ENCODE measurements around the gene SLC41A2.

The SLC41A2 gene

DNA sequence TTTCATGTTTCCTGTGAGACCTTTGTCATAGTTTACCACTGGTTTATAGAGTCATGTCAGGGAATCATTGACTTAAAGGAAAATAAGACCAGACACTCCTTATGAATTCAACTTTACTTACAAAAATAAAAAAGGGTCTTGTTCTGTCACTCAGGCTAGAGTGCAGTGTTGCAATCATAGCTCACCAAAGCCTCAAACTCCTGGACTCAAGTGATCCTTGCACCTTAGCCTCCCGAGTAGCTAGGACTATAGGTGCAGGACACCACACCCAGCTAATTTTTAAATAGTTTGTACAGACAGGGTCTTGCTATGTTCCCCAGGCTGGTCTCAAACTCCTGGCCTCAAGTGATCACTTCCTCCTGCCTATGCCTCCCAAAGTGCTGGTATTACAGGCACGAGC is 19.0 kb downstream of the SLC41A2 start:
- Histone ChIP-seq H3K4me3 (ENCODE audit: insufficient read length, low read depth) (no peak overlapping the region), H3K27me3 (ENCODE audit: insufficient read depth, insufficient read length) (no peaks in the 10 kb centered on the region), H3K9ac (ENCODE audit: insufficient read length, low read depth) (no peak overlapping the region), H3K36me3 (ENCODE audit: insufficient read depth, insufficient read length, low read length) (no peaks in the 10 kb centered on the region), H3K4me1 (ENCODE audit: insufficient read depth, insufficient read length) (no peaks in the 10 kb centered on the region), H3K9me3 (ENCODE audit: insufficient read depth, low read length) (peaks cover 15% of the 10 kb centered on the region)
- TF ChIP-seq ZNF274 (IDR thresholded peaks at IDR 0.05; ENCODE audit: low read depth, low read length) (no peak), SUZ12 (IDR thresholded peaks at IDR 0.05; ENCODE audit: extremely low read depth, insufficient read depth, insufficient read length) (no peak), YY1 (IDR thresholded peaks at IDR 0.05; ENCODE audit: insufficient read depth, insufficient read length) (no peak)
- DNase-seq (ENCODE audit: low read depth, low spot score): no peak

- Histone ChIP-seq H3K9me3 (ENCODE audit: insufficient read depth, low read length) (peaks cover 8% of the 10 kb centered on the region; the same call in 1 of the 2 replicates), H3K4me3 (ENCODE audit: insufficient read length, low read depth) (no peak overlapping the region), H3K4me1 (ENCODE audit: insufficient read depth, insufficient read length) (no peaks in the 10 kb centered on the region), H3K27me3 (ENCODE audit: insufficient read depth, insufficient read length) (no peaks in the 10 kb centered on the region), H3K9ac (ENCODE audit: insufficient read length, low read depth) (no peak overlapping the region), H3K36me3 (ENCODE audit: insufficient read depth, insufficient read length, low read length) (no peaks in the 10 kb centered on the region)
- no peak for TF ChIP-seq YY1 (IDR thresholded peaks at IDR 0.05; ENCODE audit: insufficient read depth, insufficient read length)
- TF ChIP-seq ZNF274 (IDR thresholded peaks at IDR 0.05; ENCODE audit: low read depth, low read length): no peak
- TF ChIP-seq SUZ12 (IDR thresholded peaks at IDR 0.05; ENCODE audit: extremely low read depth, insufficient read depth, insufficient read length): no peak
- DNase-seq (ENCODE audit: low read depth, low spot score): no peak
Measured at GRCh38 chr12:104938371-104938770, 19.7 kb downstream of the SLC41A2 start.

DNA sequence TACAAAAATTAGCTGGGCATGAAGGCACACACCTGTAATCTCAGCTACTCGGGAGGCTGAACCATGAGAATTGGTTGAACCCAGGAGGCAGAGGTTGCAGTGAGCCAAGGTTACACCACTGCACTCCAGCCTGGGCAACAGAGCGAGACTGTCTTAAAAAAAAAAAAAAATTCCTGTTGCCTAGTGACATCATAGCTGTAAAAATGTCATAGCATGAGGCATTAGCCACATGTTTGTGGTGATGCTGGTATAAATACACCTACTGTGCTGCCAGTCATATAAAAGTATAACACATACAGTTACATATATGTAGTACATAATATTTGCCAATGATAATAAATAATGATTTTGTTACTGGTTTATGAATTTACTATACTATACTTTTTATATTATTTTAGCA is 22.2 kb downstream of the SLC41A2 start:
- Histone ChIP-seq H3K9ac (ENCODE audit: insufficient read length, low read depth) (no peak overlapping the region), H3K4me3 (ENCODE audit: insufficient read length, low read depth) (no peak overlapping the region), H3K27me3 (ENCODE audit: insufficient read depth, insufficient read length) (no peaks in the 10 kb centered on the region), H3K9me3 (ENCODE audit: insufficient read depth, low read length) (no peaks in the 10 kb centered on the region), H3K4me1 (ENCODE audit: insufficient read depth, insufficient read length) (no peaks in the 10 kb centered on the region), H3K36me3 (ENCODE audit: insufficient read depth, insufficient read length, low read length) (no peaks in the 10 kb centered on the region)
- no peak for DNase-seq (ENCODE audit: low read depth, low spot score)
- TF ChIP-seq YY1 (IDR thresholded peaks at IDR 0.05; ENCODE audit: insufficient read depth, insufficient read length): no peak
- no peak for TF ChIP-seq ZNF274 (IDR thresholded peaks at IDR 0.05; ENCODE audit: low read depth, low read length)
- no peak for TF ChIP-seq SUZ12 (IDR thresholded peaks at IDR 0.05; ENCODE audit: extremely low read depth, insufficient read depth, insufficient read length)

GRCh38 chr12:104933778-104934177 is 24.3 kb downstream of the SLC41A2 start:
- no peak for DNase-seq (ENCODE audit: low read depth, low spot score)
- H3K9me3 ChIP-seq (ENCODE audit: insufficient read depth, low read length): no peaks in the 10 kb centered on the region
- H3K9ac ChIP-seq (ENCODE audit: insufficient read length, low read depth): no peak overlapping the region
- H3K36me3 ChIP-seq (ENCODE audit: insufficient read depth, insufficient read length, low read length): no peaks in the 10 kb centered on the region
- no peak overlapping the region for H3K4me3 ChIP-seq (ENCODE audit: insufficient read length, low read depth)
- H3K27me3 ChIP-seq (ENCODE audit: insufficient read depth, insufficient read length): no peaks in the 10 kb centered on the region
- no peak for TF ChIP-seq ZNF274 (IDR thresholded peaks at IDR 0.05; ENCODE audit: low read depth, low read length)
- no peak for TF ChIP-seq YY1 (IDR thresholded peaks at IDR 0.05; ENCODE audit: insufficient read depth, insufficient read length)
- TF ChIP-seq SUZ12 (IDR thresholded peaks at IDR 0.05; ENCODE audit: extremely low read depth, insufficient read depth, insufficient read length): no peak
- no peaks in the 10 kb centered on the region for H3K4me1 ChIP-seq (ENCODE audit: insufficient read depth, insufficient read length)

DNA sequence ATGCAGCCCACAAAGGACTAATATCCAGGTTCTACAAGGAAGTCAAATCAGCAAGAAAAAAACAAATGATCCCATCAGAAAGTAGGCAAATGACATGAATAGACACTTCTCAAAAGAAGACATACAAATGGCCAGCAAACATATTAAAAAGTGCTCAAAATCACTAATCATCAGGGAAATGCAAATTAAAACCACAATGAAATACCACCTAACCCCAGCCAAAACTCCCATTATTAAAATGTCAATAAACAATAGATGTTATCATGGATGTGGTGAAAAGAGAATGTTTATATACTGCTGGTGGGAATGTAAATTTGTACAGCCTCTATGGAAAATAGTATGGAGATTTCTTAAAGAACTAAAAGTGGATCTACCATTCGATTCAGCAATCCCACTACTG is 25.0 kb downstream of the SLC41A2 start:
- Histone ChIP-seq H3K4me1 (ENCODE audit: insufficient read depth, insufficient read length) (no peaks in the 10 kb centered on the region), H3K9ac (ENCODE audit: insufficient read length, low read depth) (no peak overlapping the region), H3K36me3 (ENCODE audit: insufficient read depth, insufficient read length, low read length) (no peaks in the 10 kb centered on the region), H3K9me3 (ENCODE audit: insufficient read depth, low read length) (no peaks in the 10 kb centered on the region), H3K4me3 (ENCODE audit: insufficient read length, low read depth) (no peak overlapping the region), H3K27me3 (ENCODE audit: insufficient read depth, insufficient read length) (no peaks in the 10 kb centered on the region)
- TF ChIP-seq ZNF274 (IDR thresholded peaks at IDR 0.05; ENCODE audit: low read depth, low read length) (no peak), YY1 (IDR thresholded peaks at IDR 0.05; ENCODE audit: insufficient read depth, insufficient read length) (no peak), SUZ12 (IDR thresholded peaks at IDR 0.05; ENCODE audit: extremely low read depth, insufficient read depth, insufficient read length) (no peak)
- no peak for DNase-seq (ENCODE audit: low read depth, low spot score)

DNA sequence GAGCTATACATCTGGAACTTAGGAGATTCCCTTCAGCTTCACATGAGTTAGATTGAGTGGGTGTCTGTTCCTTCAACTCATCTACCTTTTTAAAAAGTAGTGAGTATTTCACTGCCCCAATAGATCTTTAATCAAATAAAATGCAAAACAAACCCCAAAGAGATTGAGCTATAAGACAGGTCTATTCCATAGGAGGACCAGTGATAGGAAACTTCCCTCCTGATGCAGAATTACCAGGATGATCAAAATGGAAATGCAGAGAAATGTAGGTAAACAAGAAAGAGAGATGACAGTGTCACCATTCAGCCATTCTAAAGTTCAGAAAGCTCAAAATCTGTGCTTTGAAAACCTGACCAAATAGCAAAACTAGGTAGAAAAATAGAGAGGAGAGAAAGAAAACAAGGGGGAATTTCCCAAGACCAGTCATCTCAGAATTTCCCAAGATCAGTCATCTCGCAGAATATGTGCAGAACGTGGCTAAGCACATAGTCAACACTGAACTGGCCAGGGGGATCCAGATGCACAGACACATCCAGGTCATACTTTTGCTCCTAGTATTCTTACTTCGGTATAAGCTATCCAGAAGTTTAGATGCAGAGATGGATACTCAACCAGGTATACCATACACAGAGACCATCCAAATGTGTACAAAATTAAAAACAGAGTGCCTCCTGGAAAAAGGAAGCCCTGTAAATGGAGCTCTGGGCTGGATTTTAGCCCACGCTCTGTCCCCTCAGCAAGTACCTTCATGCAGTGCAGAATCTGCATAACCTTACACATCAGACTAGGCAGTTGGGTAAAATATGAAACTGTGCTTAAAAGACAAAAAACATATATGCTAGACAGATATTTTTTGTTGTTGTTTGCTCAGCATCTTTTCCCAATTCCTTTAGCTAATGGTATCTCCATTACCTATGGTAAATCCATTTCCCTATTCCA is 27.4 kb downstream of the SLC41A2 start:
- H3K4me1 ChIP-seq (ENCODE audit: insufficient read depth, insufficient read length): no peaks in the 10 kb centered on the region
- no peaks in the 10 kb centered on the region for H3K27me3 ChIP-seq (ENCODE audit: insufficient read depth, insufficient read length)
- no peak for DNase-seq (ENCODE audit: low read depth, low spot score)
- no peaks in the 10 kb centered on the region for H3K36me3 ChIP-seq (ENCODE audit: insufficient read depth, insufficient read length, low read length)
- H3K9ac ChIP-seq (ENCODE audit: insufficient read length, low read depth): no peak overlapping the region
- no peak for TF ChIP-seq YY1 (IDR thresholded peaks at IDR 0.05; ENCODE audit: insufficient read depth, insufficient read length)
- TF ChIP-seq ZNF274 (IDR thresholded peaks at IDR 0.05; ENCODE audit: low read depth, low read length): no peak
- no peak for TF ChIP-seq SUZ12 (IDR thresholded peaks at IDR 0.05; ENCODE audit: extremely low read depth, insufficient read depth, insufficient read length)
- H3K4me3 ChIP-seq (ENCODE audit: insufficient read length, low read depth): no peak overlapping the region
- H3K9me3 ChIP-seq (ENCODE audit: insufficient read depth, low read length): no peaks in the 10 kb centered on the region

DNA sequence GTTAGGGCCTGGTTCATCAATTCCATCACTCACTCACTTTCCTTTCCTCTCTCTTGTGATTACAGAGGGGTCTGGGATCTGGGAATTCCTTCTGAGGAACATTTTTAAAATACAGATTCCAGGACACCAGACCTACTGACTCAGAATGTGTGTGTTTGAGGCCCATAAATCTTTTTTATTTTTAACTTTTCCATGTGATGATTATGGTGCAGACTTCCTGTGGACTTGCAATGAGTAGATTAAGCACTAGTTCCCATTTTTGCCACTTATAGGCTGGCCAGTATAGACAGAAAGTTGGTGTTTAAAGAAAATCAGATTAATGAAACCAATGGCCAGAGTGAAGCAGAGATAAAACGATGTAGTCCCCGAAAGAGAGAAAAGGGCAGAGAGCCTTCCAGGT is 28.1 kb downstream of the SLC41A2 start:
- Histone ChIP-seq H3K4me3 (ENCODE audit: insufficient read length, low read depth) (no peak overlapping the region), H3K4me1 (ENCODE audit: insufficient read depth, insufficient read length) (no peaks in the 10 kb centered on the region), H3K27me3 (ENCODE audit: insufficient read depth, insufficient read length) (no peaks in the 10 kb centered on the region), H3K9ac (ENCODE audit: insufficient read length, low read depth) (no peak overlapping the region), H3K36me3 (ENCODE audit: insufficient read depth, insufficient read length, low read length) (no peaks in the 10 kb centered on the region), H3K9me3 (ENCODE audit: insufficient read depth, low read length) (no peaks in the 10 kb centered on the region)
- no peak for DNase-seq (ENCODE audit: low read depth, low spot score)
- no peak for TF ChIP-seq YY1 (IDR thresholded peaks at IDR 0.05; ENCODE audit: insufficient read depth, insufficient read length)
- TF ChIP-seq SUZ12 (IDR thresholded peaks at IDR 0.05; ENCODE audit: extremely low read depth, insufficient read depth, insufficient read length): no peak
- TF ChIP-seq ZNF274 (IDR thresholded peaks at IDR 0.05; ENCODE audit: low read depth, low read length): no peak

All from NT2/D1 (cell line).